DOHH2 (cell line): Measurements from ENCODE around the gene SPIN1.

ENCODE experiments used
- H3F3A ChIP-seq: fragments of 200-600 bp; sonication (generic), shearing (Covaris generic); 2 replicates; pipeline ENCODE4 v1.6.0; 2016; ENCODE audit warnings: antibody characterized with exemption, mild to moderate bottlenecking; ENCODE audit not compliant: control insufficient read depth, insufficient read depth
- H3K27ac ChIP-seq: fragments of 200-600 bp; sonication (generic); 2 replicates; pipeline ENCODE4 v1.5.1; 2014; ENCODE audit warnings: low read depth, mild to moderate bottlenecking, low read length, moderate library complexity
- H3K27me3 ChIP-seq: fragments of 200-600 bp; sonication (generic); 2 replicates; pipeline ENCODE4 v1.6.1; 2014; ENCODE audit warnings: mild to moderate bottlenecking, low read length, mixed read lengths; ENCODE audit not compliant: control insufficient read depth
- H3K36me3 ChIP-seq: fragments of 200-600 bp; sonication (generic); 2 replicates; pipeline ENCODE4 v1.6.1; 2014; ENCODE audit warnings: mild to moderate bottlenecking, low read length, moderate library complexity, mixed read lengths; ENCODE audit not compliant: control insufficient read depth
- H3K4me1 ChIP-seq: fragments of 200-600 bp; sonication (generic); 2 replicates; pipeline ENCODE4 v1.6.1; 2014; ENCODE audit warnings: mild to moderate bottlenecking, low read length, mixed read lengths; ENCODE audit not compliant: control insufficient read depth
- H3K4me2 ChIP-seq: fragments of 200-600 bp; sonication (generic); 2 replicates; pipeline ENCODE4 v1.6.0; 2014; ENCODE audit warnings: mild to moderate bottlenecking, low read length, moderate library complexity
- H3K4me3 ChIP-seq: fragments of 200-600 bp; sonication (generic); 2 replicates; pipeline ENCODE4 v1.5.1; 2014; ENCODE audit warnings: mild to moderate bottlenecking, low read length, mixed read lengths
- H3K79me2 ChIP-seq: fragments of 200-600 bp; sonication (generic); 2 replicates; pipeline ENCODE4 v1.6.1; 2014; ENCODE audit warnings: mild to moderate bottlenecking, low read length, mixed read lengths; ENCODE audit not compliant: control insufficient read depth
- H3K9me2 ChIP-seq: fragments of 200-600 bp; sonication (generic); replicated peaks from 2 replicates; pipeline ENCODE4 v1.6.1; 2014; ENCODE audit warnings: mild to moderate bottlenecking, low read length, mixed read lengths; ENCODE audit not compliant: control insufficient read depth
- H3K9me3 ChIP-seq: fragments of 200-600 bp; sonication (generic); 2 replicates; pipeline ENCODE4 v1.6.1; 2014; ENCODE audit warnings: antibody characterized with exemption, low read length, mixed read lengths; ENCODE audit not compliant: control insufficient read depth, insufficient read depth
- H4K20me1 ChIP-seq: fragments of 200-600 bp; sonication (generic); 2 replicates; pipeline ENCODE4 v1.6.0; 2014; ENCODE audit warnings: low read depth, mild to moderate bottlenecking, antibody characterized with exemption, low read length, moderate library complexity; ENCODE audit not compliant: control insufficient read depth, insufficient read depth
- EZH2phosphoT487 ChIP-seq: fragments of 200-600 bp; sonication (generic); IDR thresholded peaks from 2 replicates; pipeline ENCODE4 v1.6.1; 2017; ENCODE audit warnings: borderline replicate concordance, mild to moderate bottlenecking, antibody characterized with exemption, low read length, moderate library complexity, mixed read lengths
- TF ChIP-seq, protein P1 (sequence below): fragments of 200-600 bp; sonication (generic); IDR thresholded peaks from one replicate; pipeline ENCODE4 v1.5.1; 2014; ENCODE audit warnings: antibody characterized with exemption, mild to moderate bottlenecking, low read depth, low read length; ENCODE audit not compliant: poor library complexity, severe bottlenecking

Gene SPIN1

DNA sequence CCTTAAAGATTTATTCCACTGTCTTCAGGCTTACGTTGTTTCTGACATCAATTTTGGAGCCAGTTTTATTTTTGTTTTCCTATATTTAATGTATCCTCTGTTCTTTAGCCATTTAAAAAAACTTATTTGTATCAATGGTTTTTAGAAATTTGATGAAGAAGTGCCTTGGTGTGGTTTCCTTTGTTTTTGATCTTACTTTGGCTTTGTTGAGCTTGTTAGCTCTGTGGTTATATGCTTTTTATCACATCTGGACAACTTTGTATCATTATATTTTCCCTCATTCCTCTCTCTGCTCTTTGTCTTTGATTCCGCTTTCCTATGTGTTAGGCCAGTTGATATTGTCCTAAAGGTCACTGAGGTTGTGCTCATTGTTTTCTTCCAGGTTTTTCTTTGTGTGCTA, 58.5 kb downstream of the SPIN1 start:
- Histone ChIP-seq H3F3A (no peaks in the 10 kb centered on the region), H3K4me2 (no peak overlapping the region), H3K4me3 (no peak overlapping the region), H3K9me2 (no peaks in the 10 kb centered on the region), H3K79me2 (peaks cover 40% of the 10 kb centered on the region), H4K20me1 (no peaks in the 10 kb centered on the region), H3K36me3 (peaks cover 24% of the 10 kb centered on the region), H3K4me1 (no peaks in the 10 kb centered on the region), H3K9me3 (no peaks in the 10 kb centered on the region), H3K27me3 (no peaks in the 10 kb centered on the region), H3K27ac (no peak overlapping the region)
- TF ChIP-seq, protein P1, sequence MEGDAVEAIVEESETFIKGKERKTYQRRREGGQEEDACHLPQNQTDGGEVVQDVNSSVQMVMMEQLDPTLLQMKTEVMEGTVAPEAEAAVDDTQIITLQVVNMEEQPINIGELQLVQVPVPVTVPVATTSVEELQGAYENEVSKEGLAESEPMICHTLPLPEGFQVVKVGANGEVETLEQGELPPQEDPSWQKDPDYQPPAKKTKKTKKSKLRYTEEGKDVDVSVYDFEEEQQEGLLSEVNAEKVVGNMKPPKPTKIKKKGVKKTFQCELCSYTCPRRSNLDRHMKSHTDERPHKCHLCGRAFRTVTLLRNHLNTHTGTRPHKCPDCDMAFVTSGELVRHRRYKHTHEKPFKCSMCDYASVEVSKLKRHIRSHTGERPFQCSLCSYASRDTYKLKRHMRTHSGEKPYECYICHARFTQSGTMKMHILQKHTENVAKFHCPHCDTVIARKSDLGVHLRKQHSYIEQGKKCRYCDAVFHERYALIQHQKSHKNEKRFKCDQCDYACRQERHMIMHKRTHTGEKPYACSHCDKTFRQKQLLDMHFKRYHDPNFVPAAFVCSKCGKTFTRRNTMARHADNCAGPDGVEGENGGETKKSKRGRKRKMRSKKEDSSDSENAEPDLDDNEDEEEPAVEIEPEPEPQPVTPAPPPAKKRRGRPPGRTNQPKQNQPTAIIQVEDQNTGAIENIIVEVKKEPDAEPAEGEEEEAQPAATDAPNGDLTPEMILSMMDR = no peak
- TF ChIP-seq EZH2phosphoT487 = no peak

DNA sequence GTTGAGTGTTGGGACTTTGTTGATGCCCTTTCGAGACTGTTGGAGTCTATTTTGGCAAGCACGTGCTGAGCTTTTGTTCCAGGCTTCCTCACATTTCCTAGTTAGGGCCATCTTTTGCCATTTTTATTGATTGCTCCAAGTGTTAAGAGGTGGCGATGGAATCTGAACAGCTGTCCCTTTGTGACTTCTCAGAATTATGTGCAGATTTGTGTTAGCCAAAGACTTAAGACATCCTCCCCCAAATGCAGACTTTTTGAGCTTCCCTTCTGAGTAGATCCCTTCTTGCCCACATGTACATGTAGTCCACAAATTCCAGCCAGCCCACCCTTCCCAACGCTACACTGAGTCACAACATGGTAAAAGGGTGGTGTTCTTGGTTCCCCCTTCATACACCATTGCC, 59.2 kb downstream of the SPIN1 start:
- H3K4me1 ChIP-seq = no peaks in the 10 kb centered on the region
- H3K9me3 ChIP-seq = no peaks in the 10 kb centered on the region
- TF ChIP-seq, protein P1 = no peak
- no peak for TF ChIP-seq EZH2phosphoT487
- peaks cover 40% of the 10 kb centered on the region for H3K79me2 ChIP-seq
- H3K4me2 ChIP-seq = no peak overlapping the region
- no peaks in the 10 kb centered on the region for H3F3A ChIP-seq
- no peaks in the 10 kb centered on the region for H3K27me3 ChIP-seq
- H4K20me1 ChIP-seq = no peaks in the 10 kb centered on the region
- no peak overlapping the region for H3K27ac ChIP-seq
- no peaks in the 10 kb centered on the region for H3K9me2 ChIP-seq
- peaks cover 24% of the 10 kb centered on the region for H3K36me3 ChIP-seq
- no peak overlapping the region for H3K4me3 ChIP-seq

DNA sequence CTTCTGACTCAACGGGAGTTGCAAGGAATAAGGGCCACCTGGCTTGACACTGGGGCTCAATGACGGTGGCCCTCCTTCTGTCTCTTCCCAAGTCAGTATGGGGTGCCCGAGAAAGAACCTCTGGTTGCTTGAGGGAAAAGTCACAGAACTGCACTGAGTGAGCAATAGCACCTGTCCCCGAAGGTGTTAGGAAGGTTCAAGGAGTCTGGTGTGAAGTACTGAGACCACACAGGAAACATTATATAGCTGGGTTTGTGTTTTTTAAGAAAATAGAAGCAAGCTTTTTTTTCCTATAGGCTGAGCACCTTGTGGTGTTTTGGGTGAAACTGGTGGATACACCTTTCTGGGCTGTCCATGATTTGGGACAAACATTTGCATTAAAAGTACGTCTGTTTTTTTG, 62.9 kb downstream of the SPIN1 start:
- Histone ChIP-seq H3K4me1 (no peaks in the 10 kb centered on the region), H3K36me3 (peaks cover 27% of the 10 kb centered on the region), H4K20me1 (no peaks in the 10 kb centered on the region), H3K9me2 (no peaks in the 10 kb centered on the region), H3K27ac (no peak overlapping the region), H3F3A (no peaks in the 10 kb centered on the region), H3K79me2 (peaks cover 20% of the 10 kb centered on the region), H3K27me3 (no peaks in the 10 kb centered on the region), H3K9me3 (no peaks in the 10 kb centered on the region), H3K4me3 (no peak overlapping the region), H3K4me2 (no peak overlapping the region)
- TF ChIP-seq EZH2phosphoT487 = no peak
- TF ChIP-seq, protein P1 = no peak
